A549 (cell line): ENCODE results near the gene ACOT11. TPM values are rescaled to one million over a fixed set of nuclear protein-coding genes. Genes with fewer than 3 reads are reported as not detected.

ENCODE experiments used
- ATAC-seq, 2 experiments: fragments of 200-7000 bp in 1 of 2; fragments of >200 bp in 1 of 2; cut with Nextera tagmentation in 1 of 2; cut with Tn5 transposase in 1 of 2; 3 replicates each; pipeline versions ENCODE4 v1.8.0 to v1.9.1; 2018 to 2020; ENCODE audit warnings: mild to moderate bottlenecking in 1 of 2, moderate library complexity in 1 of 2
- CTCF ChIA-PET: fragments of 300-600 bp; sonication (Branson Sonifier 250); formaldehyde crosslinking; extraction: SDS; loops from one replicate; lab custom pipeline; 2021; ENCODE audit warnings: antibody characterized with exemption, inconsistent platforms; lab: Yijun Ruan, JAX
- POLR2A ChIA-PET: fragments of 350-600 bp; formaldehyde crosslinking; extraction: SDS; loops from one replicate; lab custom pipeline; 2021; ENCODE audit warnings: antibody characterized with exemption, inconsistent platforms; lab: Yijun Ruan, JAX
- DNase-seq, 2 experiments: peaks; one replicate each; pipeline versions ENCODE4 v3.0.0 to v3.0.0-alpha.2; 2011 to 2016; ENCODE audit warnings: low read depth in 1 of 2, low spot score in 1 of 2
- FAIRE-seq: peaks from 2 replicates; lab custom pipeline; 2011; peaks lifted over from hg19 to GRCh38; lab: Jason Lieb, UNC
- H3K27ac ChIP-seq, 2 experiments: fragments of >200 bp; sonication (Bioruptor Twin); formaldehyde crosslinking; 3 replicates each; pipeline ENCODE4 v1.5.1; 2016 to 2017
- H3K4me1 ChIP-seq: fragments of >200 bp; sonication (Bioruptor Twin); formaldehyde crosslinking; 3 replicates; pipeline ENCODE4 v1.6.1; 2016
- H3K4me2 ChIP-seq: fragments of >200 bp; sonication (Bioruptor Twin); formaldehyde crosslinking; 3 replicates; pipeline ENCODE4 v1.6.1; 2016
- H3K4me3 ChIP-seq: fragments of >200 bp; sonication (Bioruptor Twin); formaldehyde crosslinking; 3 replicates; pipeline ENCODE4 v1.5.1; 2016
- H3K9me3 ChIP-seq: fragments of >200 bp; sonication (Bioruptor Twin); formaldehyde crosslinking; 3 replicates; pipeline ENCODE4 v1.6.1; 2016
- BCL3 ChIP-seq: fragments of >200 bp; sonication (Bioruptor Twin); formaldehyde crosslinking; IDR thresholded peaks from 3 replicates; pipeline ENCODE4 v1.6.1; 2016
- BHLHE40 ChIP-seq: IDR thresholded peaks from 2 replicates; pipeline ENCODE4 v1.6.1; 2012; ENCODE audit warnings: low read depth, low read length, inconsistent platforms
- CBX2 ChIP-seq: fragments of 200-600 bp; sonication (generic); IDR thresholded peaks from 2 replicates; pipeline ENCODE4 v1.6.1; 2016; ENCODE audit warnings: low read depth, mild to moderate bottlenecking, borderline replicate concordance
- CEBPB ChIP-seq, 2 experiments: fragments of >200 bp in 1 of 2; sonication (Bioruptor Twin) in 1 of 2; formaldehyde crosslinking in 1 of 2; IDR thresholded peaks; 2 replicates each; pipeline ENCODE4 v1.6.1; 2012 to 2016
- CHD4 ChIP-seq: fragments of 200-600 bp; sonication (generic); IDR thresholded peaks from 2 replicates; pipeline ENCODE4 v1.6.1; 2016; ENCODE audit warnings: antibody characterized with exemption, mild to moderate bottlenecking, borderline replicate concordance
- EHF ChIP-seq: fragments of 250-450 bp; sonication (Bioruptor Pico); IDR thresholded peaks from 2 replicates; pipeline ENCODE4 v1.5.0; 2020; ENCODE audit warnings: mild to moderate bottlenecking
- ESRRA ChIP-seq: fragments of 150-350 bp; IDR thresholded peaks from 2 replicates; pipeline ENCODE4 v1.6.1; 2014; ENCODE audit warnings: mild to moderate bottlenecking, low read length, borderline replicate concordance
- FOSB ChIP-seq: fragments of 250-450 bp; sonication (Bioruptor Pico); IDR thresholded peaks from 2 replicates; pipeline ENCODE4 v1.5.0; 2020; ENCODE audit warnings: mild to moderate bottlenecking, moderate library complexity
- HDAC2 ChIP-seq: fragments of 200-600 bp; sonication (generic); IDR thresholded peaks from 2 replicates; pipeline ENCODE4 v1.6.1; 2016
- HEYL ChIP-seq: fragments of 250-450 bp; sonication (Bioruptor Pico); IDR thresholded peaks from 2 replicates; pipeline ENCODE4 v1.8.0; 2021; ENCODE audit warnings: mild to moderate bottlenecking, moderate library complexity
- HOXA7 ChIP-seq: fragments of 250-450 bp; sonication (Bioruptor Pico); IDR thresholded peaks from 2 replicates; pipeline ENCODE4 v1.5.0; 2020; ENCODE audit warnings: mild to moderate bottlenecking, moderate library complexity
- HOXB13 ChIP-seq: fragments of 250-450 bp; sonication (Bioruptor Pico); IDR thresholded peaks from 2 replicates; pipeline ENCODE4 v1.5.0; 2020; ENCODE audit warnings: low read depth, mild to moderate bottlenecking, moderate library complexity
- JUN ChIP-seq, 2 experiments: fragments of >200 bp; sonication (Bioruptor Twin); formaldehyde crosslinking; IDR thresholded peaks; 2 replicates in 1 of 2; 3 replicates in 1 of 2; pipeline ENCODE4 v1.6.1; 2016 to 2017
- KDM5A ChIP-seq: fragments of 200-600 bp; sonication (generic); IDR thresholded peaks from 2 replicates; pipeline ENCODE4 v1.6.1; 2016; ENCODE audit warnings: antibody characterized with exemption, mild to moderate bottlenecking
- MAFK ChIP-seq: fragments of 450-650 bp; IDR thresholded peaks from 2 replicates; pipeline ENCODE4 v1.6.1; 2014; ENCODE audit not compliant: partially characterized antibody
- MYC ChIP-seq: IDR thresholded peaks from 2 replicates; pipeline ENCODE4 v1.6.1; 2012; ENCODE audit warnings: mild to moderate bottlenecking, inconsistent platforms, low read length, improper control_type of control experiment, borderline replicate concordance
- POLR2A ChIP-seq: IDR thresholded peaks from 2 replicates; pipeline ENCODE4 v1.6.1; 2012; ENCODE audit warnings: mild to moderate bottlenecking, low read length
- RAD21 ChIP-seq, 2 experiments: fragments of >200 bp in 1 of 2; sonication (Bioruptor Twin) in 1 of 2; formaldehyde crosslinking in 1 of 2; IDR thresholded peaks in 1 of 2; conservative IDR thresholded peaks in 1 of 2; 2 replicates in 1 of 2; 3 replicates in 1 of 2; pipeline ENCODE4 v1.6.1; 2012 to 2018; ENCODE audit warnings: inconsistent platforms in 1 of 2
- ZFP36 ChIP-seq: fragments of 450-650 bp; IDR thresholded peaks from 2 replicates; pipeline ENCODE4 v1.6.1; 2014; ENCODE audit warnings: borderline replicate concordance; ENCODE audit not compliant: partially characterized antibody
- WGBS: methylation state at CpG from one replicate; pipeline ENCODE4 v1.1.6; 2017; ENCODE audit errors: missing lambda C conversion rate; 5-methylcytosine and 5-hydroxymethylcytosine counted together
- polyA plus RNA-seq, 4 experiments: library from polyadenylated mRNA; depleted of rRNA in 3 of 4; stranded (reverse); fragments of >200 nt; fragmentation: RNase III in 1 of 4; extraction: RNeasy Plus Mini Kit Qiagen cat#74134 plus additional on column Dnase treatment in 1 of 4; gene quantifications; 2 replicates in 3 of 4; 3 replicates in 1 of 4; pipeline ENCODE4 v1.2.3, GENCODE V29; 2011 to 2017
- TF ChIP-seq, protein P1 (sequence below): fragments of 150-350 bp; IDR thresholded peaks from 2 replicates; pipeline ENCODE4 v1.6.1; 2014; ENCODE audit warnings: low read depth, mild to moderate bottlenecking, low read length
- TF ChIP-seq, protein P2 (sequence below): fragments of >200 bp; sonication (Bioruptor Twin); formaldehyde crosslinking; IDR thresholded peaks from 3 replicates; pipeline ENCODE4 v1.5.1; 2016
- TF ChIP-seq, protein P3 (sequence below): fragments of 200-600 bp; sonication (generic); IDR thresholded peaks from 2 replicates; pipeline ENCODE4 v1.6.1; 2016; ENCODE audit warnings: antibody characterized with exemption, mild to moderate bottlenecking, moderate library complexity

The ACOT11 gene
- polyA plus RNA-seq, 2 of the 4 experiments (the other 2 are of a cell fraction) = 1.7 TPM

- TF ChIP-seq MAFK = no peak
- no peak for TF ChIP-seq KDM5A
- TF ChIP-seq JUN (IDR thresholded peaks at IDR 0.05) = no peak
- no peak for TF ChIP-seq BHLHE40
- TF ChIP-seq, protein P1, sequence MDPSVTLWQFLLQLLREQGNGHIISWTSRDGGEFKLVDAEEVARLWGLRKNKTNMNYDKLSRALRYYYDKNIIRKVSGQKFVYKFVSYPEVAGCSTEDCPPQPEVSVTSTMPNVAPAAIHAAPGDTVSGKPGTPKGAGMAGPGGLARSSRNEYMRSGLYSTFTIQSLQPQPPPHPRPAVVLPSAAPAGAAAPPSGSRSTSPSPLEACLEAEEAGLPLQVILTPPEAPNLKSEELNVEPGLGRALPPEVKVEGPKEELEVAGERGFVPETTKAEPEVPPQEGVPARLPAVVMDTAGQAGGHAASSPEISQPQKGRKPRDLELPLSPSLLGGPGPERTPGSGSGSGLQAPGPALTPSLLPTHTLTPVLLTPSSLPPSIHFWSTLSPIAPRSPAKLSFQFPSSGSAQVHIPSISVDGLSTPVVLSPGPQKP = no peak
- ATAC-seq (no peak), FAIRE-seq (no peak), DNase-seq (no peak)
- Histone ChIP-seq H3K4me1 (no peaks in the 10 kb centered on the region), H3K4me3 (no peak overlapping the region), H3K27ac (no peak overlapping the region), H3K9me3 (no peaks in the 10 kb centered on the region), H3K4me2 (no peak overlapping the region)
- no CpG with 5 or more reads among the region's 6 CpGs for WGBS
- CTCF ChIA-PET = no interaction called here
- POLR2A ChIA-PET = no interaction called here
Measured at GRCh38 chr1:54610048-54610447, 62.0 kb downstream of the ACOT11 start.

GRCh38 chr1:54610601-54611580, 62.9 kb downstream of the ACOT11 start:
- ChIA-PET POLR2A (no interaction called here), CTCF (no interaction called here)
- no peak overlapping the region for H3K27ac ChIP-seq
- H3K4me1 ChIP-seq = no peaks in the 10 kb centered on the region
- WGBS = 93% methylated on average over 16 of the region's 18 CpGs
- no peaks in the 10 kb centered on the region for H3K9me3 ChIP-seq
- ATAC-seq (no peak), DNase-seq (no peak), FAIRE-seq (no peak)
- no peak for TF ChIP-seq HDAC2
- TF ChIP-seq HOXB13 (CRISPR knock-in tag) = no peak
- TF ChIP-seq KDM5A = no peak
- no peak overlapping the region for H3K4me3 ChIP-seq
- H3K4me2 ChIP-seq = no peak overlapping the region

DNA sequence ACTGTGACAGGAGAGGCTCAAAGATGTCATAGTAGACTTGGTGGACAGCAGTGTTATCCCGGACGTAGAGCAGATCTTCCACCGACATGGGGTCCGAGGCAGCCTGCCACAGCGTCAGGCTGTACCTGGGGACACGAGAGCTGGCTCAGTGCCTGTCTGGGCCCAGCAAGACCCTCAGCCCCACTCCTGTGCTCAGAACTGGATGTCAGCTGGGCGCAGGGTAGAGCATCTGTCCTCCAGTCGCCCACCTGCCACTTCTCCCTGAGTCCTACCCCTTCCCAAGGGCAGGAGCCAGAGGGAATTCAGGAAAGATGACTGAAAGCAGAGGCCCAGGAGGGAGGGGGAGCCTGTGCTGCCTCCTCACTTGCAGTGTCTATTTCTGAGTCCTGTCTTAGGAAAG, 63.6 kb downstream of the ACOT11 start:
- Histone ChIP-seq H3K4me3 (no peak overlapping the region), H3K9me3 (no peaks in the 10 kb centered on the region), H3K4me2 (no peak overlapping the region), H3K4me1 (no peaks in the 10 kb centered on the region), H3K27ac (no peak overlapping the region)
- TF ChIP-seq CBX2 = no peak
- TF ChIP-seq HEYL (CRISPR knock-in tag) = no peak
- TF ChIP-seq BCL3 = no peak
- TF ChIP-seq EHF = no peak
- TF ChIP-seq, protein P2, sequence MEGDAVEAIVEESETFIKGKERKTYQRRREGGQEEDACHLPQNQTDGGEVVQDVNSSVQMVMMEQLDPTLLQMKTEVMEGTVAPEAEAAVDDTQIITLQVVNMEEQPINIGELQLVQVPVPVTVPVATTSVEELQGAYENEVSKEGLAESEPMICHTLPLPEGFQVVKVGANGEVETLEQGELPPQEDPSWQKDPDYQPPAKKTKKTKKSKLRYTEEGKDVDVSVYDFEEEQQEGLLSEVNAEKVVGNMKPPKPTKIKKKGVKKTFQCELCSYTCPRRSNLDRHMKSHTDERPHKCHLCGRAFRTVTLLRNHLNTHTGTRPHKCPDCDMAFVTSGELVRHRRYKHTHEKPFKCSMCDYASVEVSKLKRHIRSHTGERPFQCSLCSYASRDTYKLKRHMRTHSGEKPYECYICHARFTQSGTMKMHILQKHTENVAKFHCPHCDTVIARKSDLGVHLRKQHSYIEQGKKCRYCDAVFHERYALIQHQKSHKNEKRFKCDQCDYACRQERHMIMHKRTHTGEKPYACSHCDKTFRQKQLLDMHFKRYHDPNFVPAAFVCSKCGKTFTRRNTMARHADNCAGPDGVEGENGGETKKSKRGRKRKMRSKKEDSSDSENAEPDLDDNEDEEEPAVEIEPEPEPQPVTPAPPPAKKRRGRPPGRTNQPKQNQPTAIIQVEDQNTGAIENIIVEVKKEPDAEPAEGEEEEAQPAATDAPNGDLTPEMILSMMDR = no peak
- TF ChIP-seq HOXA7 = no peak
- CTCF ChIA-PET = interaction anchor here (0.5 kb wide), 1 partner anchor 60 kb away, joined by 3 read pairs; no protein-coding TSS in a partner anchor
- 81% methylated on average over 8 of the region's 8 CpGs for WGBS
- no peak for FAIRE-seq
- DNase-seq = no peak
- no peak for ATAC-seq
- POLR2A ChIA-PET = no interaction called here

GRCh38 chr1:54614024-54614423, 66.0 kb downstream of the ACOT11 start:
- H3K4me2 ChIP-seq = no peak overlapping the region
- H3K4me3 ChIP-seq = no peak overlapping the region
- POLR2A ChIA-PET = no interaction called here
- CTCF ChIA-PET = no interaction called here
- H3K9me3 ChIP-seq = no peaks in the 10 kb centered on the region
- FAIRE-seq (no peak), DNase-seq (no peak), ATAC-seq (no peak; a peak in 1 of 6 replicates)
- 44% methylated on average over 2 of the region's 2 CpGs for WGBS
- H3K4me1 ChIP-seq = no peaks in the 10 kb centered on the region
- H3K27ac ChIP-seq = no peak overlapping the region
- TF ChIP-seq, protein P3, sequence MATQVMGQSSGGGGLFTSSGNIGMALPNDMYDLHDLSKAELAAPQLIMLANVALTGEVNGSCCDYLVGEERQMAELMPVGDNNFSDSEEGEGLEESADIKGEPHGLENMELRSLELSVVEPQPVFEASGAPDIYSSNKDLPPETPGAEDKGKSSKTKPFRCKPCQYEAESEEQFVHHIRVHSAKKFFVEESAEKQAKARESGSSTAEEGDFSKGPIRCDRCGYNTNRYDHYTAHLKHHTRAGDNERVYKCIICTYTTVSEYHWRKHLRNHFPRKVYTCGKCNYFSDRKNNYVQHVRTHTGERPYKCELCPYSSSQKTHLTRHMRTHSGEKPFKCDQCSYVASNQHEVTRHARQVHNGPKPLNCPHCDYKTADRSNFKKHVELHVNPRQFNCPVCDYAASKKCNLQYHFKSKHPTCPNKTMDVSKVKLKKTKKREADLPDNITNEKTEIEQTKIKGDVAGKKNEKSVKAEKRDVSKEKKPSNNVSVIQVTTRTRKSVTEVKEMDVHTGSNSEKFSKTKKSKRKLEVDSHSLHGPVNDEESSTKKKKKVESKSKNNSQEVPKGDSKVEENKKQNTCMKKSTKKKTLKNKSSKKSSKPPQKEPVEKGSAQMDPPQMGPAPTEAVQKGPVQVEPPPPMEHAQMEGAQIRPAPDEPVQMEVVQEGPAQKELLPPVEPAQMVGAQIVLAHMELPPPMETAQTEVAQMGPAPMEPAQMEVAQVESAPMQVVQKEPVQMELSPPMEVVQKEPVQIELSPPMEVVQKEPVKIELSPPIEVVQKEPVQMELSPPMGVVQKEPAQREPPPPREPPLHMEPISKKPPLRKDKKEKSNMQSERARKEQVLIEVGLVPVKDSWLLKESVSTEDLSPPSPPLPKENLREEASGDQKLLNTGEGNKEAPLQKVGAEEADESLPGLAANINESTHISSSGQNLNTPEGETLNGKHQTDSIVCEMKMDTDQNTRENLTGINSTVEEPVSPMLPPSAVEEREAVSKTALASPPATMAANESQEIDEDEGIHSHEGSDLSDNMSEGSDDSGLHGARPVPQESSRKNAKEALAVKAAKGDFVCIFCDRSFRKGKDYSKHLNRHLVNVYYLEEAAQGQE = no peak
- TF ChIP-seq ZFP36 (no peak), CEBPB (IDR thresholded peaks at IDR 0.05) (no peak), MYC (no peak), RAD21 (conservative IDR thresholded peaks at IDR 0.05 in 1 of 2, IDR thresholded peaks at IDR 0.05 in 1 of 2) (no peak), POLR2A (no peak), ESRRA (no peak), CHD4 (no peak), FOSB (CRISPR knock-in tag) (no peak)
